AG09319 (cell line): ENCODE results near the gene TTYH3.

Experiments
- DNase-seq: peaks from one replicate; pipeline ENCODE4 v3.0.0-alpha.2; 2010; ENCODE audit warnings: low read depth; ENCODE audit errors: extremely low read depth
- TF ChIP-seq, protein P1 (sequence below): IDR thresholded peaks from 2 replicates; pipeline ENCODE4 v1.5.1; 2011; ENCODE audit warnings: low read depth, mild to moderate bottlenecking, inconsistent platforms, low read length, moderate library complexity

TTYH3 gene

DNA sequence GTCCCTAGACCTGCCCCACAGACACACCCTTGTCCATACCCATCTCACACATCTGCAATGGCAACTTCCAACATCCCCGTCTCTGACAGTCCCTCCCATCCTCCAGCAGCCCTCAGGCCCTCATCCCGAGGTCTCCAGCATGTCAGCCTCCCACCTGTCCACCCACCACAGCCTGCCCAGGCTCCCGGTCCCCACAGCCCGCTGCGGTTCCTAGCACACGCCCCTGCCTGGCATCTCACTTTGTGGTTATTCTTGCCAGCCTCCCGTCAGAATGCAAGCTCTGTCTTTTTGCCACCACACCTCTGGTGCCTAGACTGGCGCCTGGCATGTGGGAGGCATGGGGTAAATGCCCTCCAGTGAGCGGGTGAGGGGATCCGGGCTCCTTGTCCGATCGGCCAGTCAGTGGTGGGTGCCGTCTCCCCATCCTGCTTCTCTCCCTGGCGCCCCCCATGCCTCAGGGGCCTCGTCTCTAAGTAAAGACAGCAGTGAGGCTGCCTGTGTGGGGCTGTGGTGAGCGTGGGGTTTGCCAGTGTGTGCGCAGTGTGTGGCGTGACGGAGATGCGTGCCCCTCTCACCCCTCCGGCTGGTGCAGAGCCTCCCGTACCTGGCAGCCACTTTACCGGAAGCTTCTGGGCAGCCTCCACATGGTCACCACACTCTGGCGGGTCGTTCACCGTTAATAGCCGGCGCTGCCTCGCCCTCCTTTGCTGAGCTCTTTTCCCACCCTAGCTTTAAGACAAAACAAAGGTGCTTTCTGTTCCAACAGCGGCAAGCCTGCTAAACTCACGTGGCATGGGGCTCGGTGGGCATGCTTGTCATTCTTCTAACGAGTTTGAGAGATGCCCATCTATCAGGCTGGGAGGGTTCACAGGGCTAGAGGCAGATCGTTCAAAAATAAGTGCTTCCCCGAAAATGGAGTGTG lies 28.5 kb upstream of the TTYH3 start:
- DNase-seq: no peak
- TF ChIP-seq, protein P1, sequence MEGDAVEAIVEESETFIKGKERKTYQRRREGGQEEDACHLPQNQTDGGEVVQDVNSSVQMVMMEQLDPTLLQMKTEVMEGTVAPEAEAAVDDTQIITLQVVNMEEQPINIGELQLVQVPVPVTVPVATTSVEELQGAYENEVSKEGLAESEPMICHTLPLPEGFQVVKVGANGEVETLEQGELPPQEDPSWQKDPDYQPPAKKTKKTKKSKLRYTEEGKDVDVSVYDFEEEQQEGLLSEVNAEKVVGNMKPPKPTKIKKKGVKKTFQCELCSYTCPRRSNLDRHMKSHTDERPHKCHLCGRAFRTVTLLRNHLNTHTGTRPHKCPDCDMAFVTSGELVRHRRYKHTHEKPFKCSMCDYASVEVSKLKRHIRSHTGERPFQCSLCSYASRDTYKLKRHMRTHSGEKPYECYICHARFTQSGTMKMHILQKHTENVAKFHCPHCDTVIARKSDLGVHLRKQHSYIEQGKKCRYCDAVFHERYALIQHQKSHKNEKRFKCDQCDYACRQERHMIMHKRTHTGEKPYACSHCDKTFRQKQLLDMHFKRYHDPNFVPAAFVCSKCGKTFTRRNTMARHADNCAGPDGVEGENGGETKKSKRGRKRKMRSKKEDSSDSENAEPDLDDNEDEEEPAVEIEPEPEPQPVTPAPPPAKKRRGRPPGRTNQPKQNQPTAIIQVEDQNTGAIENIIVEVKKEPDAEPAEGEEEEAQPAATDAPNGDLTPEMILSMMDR: no peak

DNA sequence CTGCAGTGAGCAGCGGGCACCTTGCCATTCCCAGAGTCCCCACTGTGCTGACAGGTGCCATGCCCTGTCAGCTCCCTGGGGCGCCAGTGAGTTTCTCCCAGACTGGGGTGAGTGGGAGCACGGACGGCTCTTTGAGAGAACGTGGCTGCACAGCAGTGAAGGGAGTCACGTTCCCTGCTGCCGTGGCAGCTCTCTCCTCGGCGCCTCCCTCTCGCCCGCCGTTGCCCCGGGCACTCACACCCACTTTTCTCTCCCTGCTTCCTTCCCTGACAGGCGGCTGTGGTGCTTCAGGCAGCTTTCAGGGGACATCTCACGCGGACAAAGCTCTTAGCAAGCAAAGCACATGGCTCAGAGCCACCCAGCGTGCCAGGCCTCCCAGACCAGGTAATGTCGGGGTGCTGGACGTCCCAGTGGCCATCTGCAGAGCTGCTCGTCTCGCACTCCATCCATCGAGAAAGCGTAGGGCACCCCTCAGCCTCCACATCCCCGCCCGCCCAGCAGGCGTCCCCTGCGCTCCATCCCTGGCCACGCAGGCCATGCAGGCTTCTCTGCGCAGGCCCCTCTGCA lies 27.1 kb upstream of the TTYH3 start:
- TF ChIP-seq, protein P1: no peak
- no peak for DNase-seq

DNA sequence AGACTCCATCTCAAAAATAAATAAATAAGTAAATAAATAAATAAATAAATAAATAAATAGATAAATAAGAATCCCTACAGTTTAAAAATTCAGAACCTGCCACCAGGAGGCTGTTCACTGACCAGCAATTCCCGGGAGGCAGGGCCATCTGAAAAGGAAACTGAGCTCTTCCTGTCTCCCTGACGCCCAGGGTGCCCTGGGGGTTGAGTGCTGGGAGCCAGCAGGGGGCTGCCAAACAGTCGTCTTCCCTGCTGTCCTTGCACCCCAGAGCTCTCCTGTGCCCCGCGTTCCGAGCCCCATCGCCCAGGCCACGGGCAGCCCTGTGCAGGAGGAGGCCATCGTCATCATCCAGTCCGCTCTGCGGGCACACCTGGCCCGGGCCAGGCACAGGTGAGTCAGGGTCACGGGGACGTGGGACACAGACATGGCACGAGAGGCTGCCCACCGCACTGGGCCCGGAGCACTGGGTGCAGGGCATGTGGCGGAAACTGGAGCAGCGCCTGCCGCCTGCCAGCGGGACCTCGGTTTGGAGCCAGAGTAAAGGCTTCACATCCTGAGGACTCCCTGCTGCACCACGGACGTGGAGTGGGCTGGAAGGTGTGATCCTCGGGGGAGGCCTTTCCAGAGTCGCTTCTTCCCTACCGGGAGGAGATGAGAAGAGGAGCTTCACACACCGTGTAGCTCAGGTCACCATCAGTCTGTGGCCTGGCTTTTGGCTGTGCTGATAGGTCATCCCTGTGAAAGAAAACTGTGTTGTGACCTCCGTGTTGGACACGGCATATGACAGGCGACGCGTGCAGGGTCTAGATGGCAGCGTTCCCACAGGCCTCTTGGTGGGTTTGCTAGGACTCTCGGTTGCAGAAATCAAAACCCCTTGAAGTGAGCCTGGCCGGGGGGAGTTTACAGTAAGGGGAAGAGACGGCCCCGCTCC lies 25.9 kb upstream of the TTYH3 start:
- DNase-seq: no peak
- TF ChIP-seq, protein P1: no peak; the same call in 1 of the 2 replicates

DNA sequence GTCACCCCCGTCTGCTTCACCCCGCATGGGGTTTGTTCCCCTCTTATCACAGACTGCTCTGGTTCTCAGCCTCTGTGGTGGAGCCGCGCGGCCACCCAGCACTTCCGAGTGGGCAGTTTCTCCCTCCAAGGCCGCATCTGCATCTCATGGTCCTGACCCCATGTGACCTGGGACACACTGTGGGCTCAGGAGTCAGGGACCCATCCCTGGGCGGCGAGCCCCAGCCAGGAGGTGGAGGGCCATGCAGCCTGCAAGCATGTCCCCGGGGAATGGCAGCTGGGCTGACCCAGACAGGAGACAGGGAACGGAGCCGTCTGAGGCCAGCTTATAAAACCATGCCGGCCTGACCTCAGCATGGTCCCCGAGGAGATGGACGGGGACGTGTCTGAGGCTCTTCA lies 25.2 kb upstream of the TTYH3 start:
- TF ChIP-seq, protein P1: no peak
- no peak for DNase-seq

DNA sequence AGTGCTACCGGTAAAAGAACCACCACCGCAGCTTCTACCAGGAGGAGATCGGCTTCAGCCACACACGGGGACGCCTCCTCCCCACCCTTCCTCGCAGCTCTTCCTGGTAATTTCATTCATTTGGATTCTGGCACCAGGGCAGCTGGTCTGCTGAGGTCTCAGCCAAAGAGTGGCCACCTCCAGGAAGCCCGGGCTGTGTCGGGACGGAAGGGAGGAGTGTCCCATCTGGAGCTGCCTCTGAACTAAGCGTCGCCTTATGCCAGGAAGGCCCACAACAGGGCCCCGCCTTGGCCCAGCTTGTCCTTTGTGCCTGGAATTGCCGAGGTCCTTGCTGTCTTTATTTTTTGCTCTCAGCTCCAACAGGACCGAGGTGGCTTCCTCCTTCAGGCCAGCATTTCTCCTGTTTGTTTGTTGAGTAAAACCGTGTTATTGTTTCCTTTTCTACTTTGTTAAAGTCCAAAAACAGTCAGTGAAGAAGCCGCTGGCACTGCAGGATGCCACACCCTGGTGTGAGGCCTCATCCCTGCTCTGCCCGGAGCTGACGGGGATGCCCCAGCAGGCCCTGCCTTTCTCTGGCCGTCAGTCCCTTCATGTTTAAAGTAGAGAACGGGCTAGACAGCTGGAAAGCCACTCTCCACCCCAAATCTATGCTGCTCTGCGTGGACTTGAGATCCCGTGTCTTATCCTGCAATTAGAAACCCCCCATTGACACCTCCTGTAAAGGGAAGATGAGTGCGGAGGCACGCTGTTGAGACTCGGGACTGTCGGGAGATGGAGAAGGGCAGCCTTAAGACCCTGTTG lies 24.5 kb upstream of the TTYH3 start:
- TF ChIP-seq, protein P1: no peak
- no peak for DNase-seq

DNA sequence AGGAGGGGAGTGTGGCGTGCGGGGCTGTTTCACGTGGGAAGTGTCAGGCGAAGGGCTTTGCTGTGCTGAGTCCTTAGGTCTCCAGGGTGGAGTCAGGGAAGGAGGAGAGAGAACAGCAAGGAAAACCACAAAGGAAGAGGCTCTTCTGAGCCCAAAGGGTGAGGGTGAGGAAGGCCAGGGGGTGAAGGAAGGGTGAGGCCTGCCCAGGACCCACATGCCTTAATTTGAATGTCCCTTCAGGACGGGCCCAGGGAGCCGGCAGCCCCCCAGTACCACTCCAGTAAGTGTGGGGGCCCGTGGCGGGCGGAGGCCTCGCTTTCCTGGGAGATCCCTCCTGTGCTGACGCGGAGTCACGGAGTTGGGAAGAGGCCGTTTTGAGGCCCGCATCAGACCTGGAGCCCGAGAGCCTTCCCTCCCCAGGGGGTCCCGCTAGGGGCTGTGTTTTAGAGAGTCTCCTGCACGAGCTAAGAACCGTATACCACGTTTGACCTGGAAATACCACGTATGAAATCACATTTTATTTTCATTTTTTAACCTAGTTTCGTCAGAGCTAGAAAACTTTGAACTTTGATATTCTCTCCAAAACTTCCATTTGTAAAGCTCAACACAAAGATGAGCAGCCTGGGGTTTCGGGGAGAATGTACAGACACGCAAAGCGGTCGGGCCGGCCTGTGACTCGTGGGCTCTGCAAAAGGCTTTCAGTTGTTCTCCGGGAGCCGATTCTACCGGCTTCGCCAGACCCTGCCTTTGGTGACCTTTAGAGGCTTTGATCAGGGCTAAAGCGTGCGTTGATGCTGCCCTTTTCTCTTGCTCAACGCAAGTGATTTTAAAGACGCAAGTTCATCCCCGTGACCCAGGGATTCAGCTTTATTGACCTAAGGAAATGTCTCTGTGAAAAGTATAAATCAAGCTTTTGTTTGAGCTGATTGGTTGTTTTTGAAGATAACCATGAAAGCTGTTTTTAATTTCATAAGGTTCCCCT lies 23.6 kb upstream of the TTYH3 start:
- TF ChIP-seq, protein P1: no peak
- DNase-seq: no peak
